Measurements from ENCODE around the gene KLHDC7A.

Gene KLHDC7A

GRCh38 chr1:18495635-18496034 lies 14.9 kb downstream of the KLHDC7A start:
- H3K4me3 ChIP-seq (ENCODE audit: low read depth, low read length): no peak overlapping the region
- TF ChIP-seq CTCF (IDR thresholded peaks at IDR 0.05; ENCODE audit: low read depth, low read length): no peak

- H3K4me3 ChIP-seq (ENCODE audit: low read depth, low read length): no peak overlapping the region
These were observed 15.3 kb downstream of the KLHDC7A start for GRCh38 chr1:18496056-18496455.

GRCh38 chr1:18496497-18497235 lies 15.9 kb downstream of the KLHDC7A start:
- H3K4me3 ChIP-seq (ENCODE audit: low read depth, low read length): no peak overlapping the region
- no peak for TF ChIP-seq CTCF (IDR thresholded peaks at IDR 0.05; ENCODE audit: low read depth, low read length)

More at GRCh38 chr1:18496056-18496455, 15.3 kb downstream of the KLHDC7A start:
- TF ChIP-seq CTCF (IDR thresholded peaks at IDR 0.05; ENCODE audit: low read depth, low read length): no peak

GRCh38 chr1:18501833-18502232 lies 21.1 kb downstream of the KLHDC7A start:
- no peak overlapping the region for H3K4me3 ChIP-seq (ENCODE audit: low read depth, low read length)
- TF ChIP-seq CTCF (IDR thresholded peaks at IDR 0.05; ENCODE audit: low read depth, low read length): no peak

- no peak for TF ChIP-seq CTCF (IDR thresholded peaks at IDR 0.05; ENCODE audit: low read depth, low read length)
- H3K4me3 ChIP-seq (ENCODE audit: low read depth, low read length): no peak overlapping the region
These were observed 23.9 kb downstream of the KLHDC7A start for GRCh38 chr1:18504609-18505008.

GRCh38 chr1:18505666-18506065 lies 24.9 kb downstream of the KLHDC7A start:
- TF ChIP-seq CTCF (IDR thresholded peaks at IDR 0.05; ENCODE audit: low read depth, low read length): no peak

GRCh38 chr1:18508084-18508483 lies 27.4 kb downstream of the KLHDC7A start:
- H3K4me3 ChIP-seq (ENCODE audit: low read depth, low read length): no peak overlapping the region
- TF ChIP-seq CTCF (IDR thresholded peaks at IDR 0.05; ENCODE audit: low read depth, low read length): no peak

More at GRCh38 chr1:18505666-18506065, 24.9 kb downstream of the KLHDC7A start:
- no peak overlapping the region for H3K4me3 ChIP-seq (ENCODE audit: low read depth, low read length)
